DOHH2 (cell line): ENCODE measurements around the gene ATP23.

Source experiments
- H3F3A ChIP-seq: fragments of 200-600 bp; sonication (generic), shearing (Covaris generic); 2 replicates; pipeline ENCODE4 v1.6.0; 2016; ENCODE audit warnings: antibody characterized with exemption, mild to moderate bottlenecking; ENCODE audit not compliant: control insufficient read depth, insufficient read depth
- H3K27ac ChIP-seq: fragments of 200-600 bp; sonication (generic); 2 replicates; pipeline ENCODE4 v1.5.1; 2014; ENCODE audit warnings: low read depth, mild to moderate bottlenecking, low read length, moderate library complexity
- H3K27me3 ChIP-seq: fragments of 200-600 bp; sonication (generic); 2 replicates; pipeline ENCODE4 v1.6.1; 2014; ENCODE audit warnings: mild to moderate bottlenecking, low read length, mixed read lengths; ENCODE audit not compliant: control insufficient read depth
- H3K36me3 ChIP-seq: fragments of 200-600 bp; sonication (generic); 2 replicates; pipeline ENCODE4 v1.6.1; 2014; ENCODE audit warnings: mild to moderate bottlenecking, low read length, moderate library complexity, mixed read lengths; ENCODE audit not compliant: control insufficient read depth
- H3K4me1 ChIP-seq: fragments of 200-600 bp; sonication (generic); 2 replicates; pipeline ENCODE4 v1.6.1; 2014; ENCODE audit warnings: mild to moderate bottlenecking, low read length, mixed read lengths; ENCODE audit not compliant: control insufficient read depth
- H3K4me2 ChIP-seq: fragments of 200-600 bp; sonication (generic); 2 replicates; pipeline ENCODE4 v1.6.0; 2014; ENCODE audit warnings: mild to moderate bottlenecking, low read length, moderate library complexity
- H3K4me3 ChIP-seq: fragments of 200-600 bp; sonication (generic); 2 replicates; pipeline ENCODE4 v1.5.1; 2014; ENCODE audit warnings: mild to moderate bottlenecking, low read length, mixed read lengths
- H3K79me2 ChIP-seq: fragments of 200-600 bp; sonication (generic); 2 replicates; pipeline ENCODE4 v1.6.1; 2014; ENCODE audit warnings: mild to moderate bottlenecking, low read length, mixed read lengths; ENCODE audit not compliant: control insufficient read depth
- H3K9me2 ChIP-seq: fragments of 200-600 bp; sonication (generic); replicated peaks from 2 replicates; pipeline ENCODE4 v1.6.1; 2014; ENCODE audit warnings: mild to moderate bottlenecking, low read length, mixed read lengths; ENCODE audit not compliant: control insufficient read depth
- H3K9me3 ChIP-seq: fragments of 200-600 bp; sonication (generic); 2 replicates; pipeline ENCODE4 v1.6.1; 2014; ENCODE audit warnings: antibody characterized with exemption, low read length, mixed read lengths; ENCODE audit not compliant: control insufficient read depth, insufficient read depth
- H4K20me1 ChIP-seq: fragments of 200-600 bp; sonication (generic); 2 replicates; pipeline ENCODE4 v1.6.0; 2014; ENCODE audit warnings: low read depth, mild to moderate bottlenecking, antibody characterized with exemption, low read length, moderate library complexity; ENCODE audit not compliant: control insufficient read depth, insufficient read depth
- EZH2phosphoT487 ChIP-seq: fragments of 200-600 bp; sonication (generic); IDR thresholded peaks from 2 replicates; pipeline ENCODE4 v1.6.1; 2017; ENCODE audit warnings: borderline replicate concordance, mild to moderate bottlenecking, antibody characterized with exemption, low read length, moderate library complexity, mixed read lengths
- TF ChIP-seq, protein P1 (sequence below): fragments of 200-600 bp; sonication (generic); IDR thresholded peaks from one replicate; pipeline ENCODE4 v1.5.1; 2014; ENCODE audit warnings: antibody characterized with exemption, mild to moderate bottlenecking, low read depth, low read length; ENCODE audit not compliant: poor library complexity, severe bottlenecking

Gene ATP23

DNA sequence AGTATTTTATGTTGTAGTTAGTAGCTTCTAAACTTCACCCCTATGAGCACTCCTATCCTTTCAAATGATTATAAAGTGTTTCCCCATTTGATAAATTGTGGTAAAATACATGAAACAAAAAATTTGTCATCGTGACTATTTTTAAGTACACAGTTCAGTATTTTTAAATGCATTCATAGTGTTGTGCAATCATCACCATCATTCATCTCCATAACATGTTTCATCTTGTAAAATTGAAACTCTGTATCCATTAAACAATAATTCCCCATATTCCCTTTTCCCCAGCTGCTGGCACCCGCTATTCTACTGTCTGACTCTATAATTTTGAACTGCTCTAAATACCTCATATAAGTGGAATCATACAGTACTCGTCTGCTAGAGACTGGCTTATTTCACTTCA is 52.5 kb downstream of the ATP23 start:
- Histone ChIP-seq H3K36me3 (no peaks in the 10 kb centered on the region), H3K9me3 (no peaks in the 10 kb centered on the region), H3K4me2 (no peak overlapping the region), H4K20me1 (no peaks in the 10 kb centered on the region), H3K4me3 (no peak overlapping the region), H3K4me1 (no peaks in the 10 kb centered on the region), H3K9me2 (no peaks in the 10 kb centered on the region), H3F3A (no peaks in the 10 kb centered on the region), H3K27ac (no peak overlapping the region), H3K27me3 (0 out of 2 replicates have a peak, but pooled peaks cover 3% of the 10 kb centered on the region), H3K79me2 (no peaks in the 10 kb centered on the region)
- TF ChIP-seq EZH2phosphoT487: no peak
- TF ChIP-seq, protein P1, sequence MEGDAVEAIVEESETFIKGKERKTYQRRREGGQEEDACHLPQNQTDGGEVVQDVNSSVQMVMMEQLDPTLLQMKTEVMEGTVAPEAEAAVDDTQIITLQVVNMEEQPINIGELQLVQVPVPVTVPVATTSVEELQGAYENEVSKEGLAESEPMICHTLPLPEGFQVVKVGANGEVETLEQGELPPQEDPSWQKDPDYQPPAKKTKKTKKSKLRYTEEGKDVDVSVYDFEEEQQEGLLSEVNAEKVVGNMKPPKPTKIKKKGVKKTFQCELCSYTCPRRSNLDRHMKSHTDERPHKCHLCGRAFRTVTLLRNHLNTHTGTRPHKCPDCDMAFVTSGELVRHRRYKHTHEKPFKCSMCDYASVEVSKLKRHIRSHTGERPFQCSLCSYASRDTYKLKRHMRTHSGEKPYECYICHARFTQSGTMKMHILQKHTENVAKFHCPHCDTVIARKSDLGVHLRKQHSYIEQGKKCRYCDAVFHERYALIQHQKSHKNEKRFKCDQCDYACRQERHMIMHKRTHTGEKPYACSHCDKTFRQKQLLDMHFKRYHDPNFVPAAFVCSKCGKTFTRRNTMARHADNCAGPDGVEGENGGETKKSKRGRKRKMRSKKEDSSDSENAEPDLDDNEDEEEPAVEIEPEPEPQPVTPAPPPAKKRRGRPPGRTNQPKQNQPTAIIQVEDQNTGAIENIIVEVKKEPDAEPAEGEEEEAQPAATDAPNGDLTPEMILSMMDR: no peak

DNA sequence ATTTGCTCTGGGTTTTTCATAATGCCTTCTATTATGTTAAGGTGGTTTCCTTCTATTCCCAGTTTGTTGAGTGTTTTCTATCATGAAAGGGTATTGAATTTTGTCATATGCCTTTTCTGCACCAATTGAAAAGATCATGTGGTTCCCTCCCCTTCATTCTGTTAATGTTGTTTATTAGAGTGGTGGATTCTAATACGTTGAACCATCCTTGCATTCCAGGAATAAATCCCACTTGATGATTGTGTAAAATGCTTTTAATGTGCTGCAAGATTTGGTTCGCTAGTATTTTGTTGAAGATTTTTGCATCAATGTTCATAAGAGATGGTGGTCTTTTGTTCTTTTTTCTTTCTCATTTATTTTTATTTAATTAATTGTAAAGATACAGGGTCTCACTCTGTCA is 55.2 kb downstream of the ATP23 start:
- no peaks in the 10 kb centered on the region for H4K20me1 ChIP-seq
- H3K4me1 ChIP-seq: no peaks in the 10 kb centered on the region
- TF ChIP-seq, protein P1: no peak
- no peak for TF ChIP-seq EZH2phosphoT487
- no peaks in the 10 kb centered on the region for H3K79me2 ChIP-seq
- no peaks in the 10 kb centered on the region for H3F3A ChIP-seq
- no peaks in the 10 kb centered on the region for H3K27me3 ChIP-seq
- no peak overlapping the region for H3K4me2 ChIP-seq
- H3K9me3 ChIP-seq: no peaks in the 10 kb centered on the region
- H3K36me3 ChIP-seq: no peaks in the 10 kb centered on the region
- H3K9me2 ChIP-seq: no peaks in the 10 kb centered on the region
- no peak overlapping the region for H3K27ac ChIP-seq
- no peak overlapping the region for H3K4me3 ChIP-seq

DNA sequence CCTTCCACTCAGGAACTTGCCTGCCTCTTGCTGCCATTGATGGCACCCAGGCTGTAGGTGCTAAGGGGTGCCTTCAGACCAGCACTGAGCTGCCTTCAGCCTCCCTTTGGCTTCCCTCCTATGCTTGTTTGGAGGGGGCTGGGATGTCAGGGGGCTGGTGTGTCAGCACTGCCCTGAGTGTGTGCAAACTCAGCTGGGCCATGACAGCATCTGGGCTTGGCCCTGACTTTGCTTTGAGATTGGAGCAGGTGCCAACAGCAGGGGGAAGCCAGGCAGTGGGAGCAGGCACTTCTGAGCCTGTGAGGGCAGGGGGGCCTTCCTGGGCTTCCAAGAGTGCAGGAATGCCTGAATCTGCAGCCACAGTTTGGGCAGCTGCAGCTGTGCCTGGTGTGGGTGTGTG is 56.9 kb downstream of the ATP23 start:
- Histone ChIP-seq H3K9me2 (no peaks in the 10 kb centered on the region), H3K9me3 (no peaks in the 10 kb centered on the region), H3K79me2 (no peaks in the 10 kb centered on the region)

More for the DNA sequence above, 56.9 kb downstream of the ATP23 start:
- Histone ChIP-seq H3K4me3 (no peak overlapping the region), H3K27me3 (no peaks in the 10 kb centered on the region), H3K36me3 (no peaks in the 10 kb centered on the region), H4K20me1 (no peaks in the 10 kb centered on the region), H3K4me1 (no peaks in the 10 kb centered on the region), H3K4me2 (no peak overlapping the region), H3F3A (no peaks in the 10 kb centered on the region), H3K27ac (no peak overlapping the region)
- TF ChIP-seq, protein P1: no peak
- no peak for TF ChIP-seq EZH2phosphoT487
